Tibial artery (tissue), 4 donors: Measurements from ENCODE around the gene DHX8.

ENCODE experiments used
- DNase-seq, 2 donors: peaks; one replicate each; pipeline ENCODE4 v3.0.0-alpha.2; 2019
- H3K27ac ChIP-seq, 2 donors: fragments of 200-600 bp; sonication (generic) in 1 of 2; 1 replicate in 1 of 2; 2 replicates in 1 of 2; pipeline ENCODE4 v1.5.1; 2018 to 2019; ENCODE audit warnings: mild to moderate bottlenecking in 1 of 2
- H3K27me3 ChIP-seq, 2 donors: fragments of 200-600 bp; sonication (generic) in 1 of 2; one replicate each; pipeline versions ENCODE4 v1.5.1 to v1.6.0; 2016 to 2019
- H3K36me3 ChIP-seq, 3 donors: fragments of 200-600 bp; sonication (generic) in 2 of 3; one replicate each; pipeline ENCODE4 v1.5.1; 2016 to 2019; ENCODE audit warnings: mild to moderate bottlenecking in 2 of 3
- H3K4me1 ChIP-seq, 4 donors: fragments of 200-600 bp; sonication (generic) in 2 of 4; 1 replicate in 3 of 4; 2 replicates in 1 of 4; pipeline ENCODE4 v1.5.1; 2016 to 2019
- H3K4me3 ChIP-seq, 2 donors: fragments of 200-600 bp; sonication (generic) in 1 of 2; 1 replicate in 1 of 2; 2 replicates in 1 of 2; pipeline ENCODE4 v1.5.1; 2018 to 2019; ENCODE audit warnings: mild to moderate bottlenecking in 2 of 2
- H3K9me3 ChIP-seq, 3 donors: fragments of 200-600 bp; sonication (generic) in 1 of 3; one replicate each; pipeline ENCODE4 v1.5.1; 2016 to 2019
- intact Hi-C: fragments of 100-400 bp; cut with DNase I; formaldehyde crosslinking; loops from one replicate; pipeline ENCODE4 v1.15.0; 2023; ENCODE audit warnings: low total_unique reads
- TF ChIP-seq, protein P1 (sequence below), 2 experiments: fragments of 200-600 bp in 1 of 2; fragments of 450-650 bp in 1 of 2; IDR thresholded peaks; one replicate each; pipeline ENCODE4 v1.5.1; 2017 to 2019; ENCODE audit warnings: antibody characterized with exemption in 2 of 2, mild to moderate bottlenecking in 1 of 2, moderate library complexity in 1 of 2

The DHX8 gene

DNA sequence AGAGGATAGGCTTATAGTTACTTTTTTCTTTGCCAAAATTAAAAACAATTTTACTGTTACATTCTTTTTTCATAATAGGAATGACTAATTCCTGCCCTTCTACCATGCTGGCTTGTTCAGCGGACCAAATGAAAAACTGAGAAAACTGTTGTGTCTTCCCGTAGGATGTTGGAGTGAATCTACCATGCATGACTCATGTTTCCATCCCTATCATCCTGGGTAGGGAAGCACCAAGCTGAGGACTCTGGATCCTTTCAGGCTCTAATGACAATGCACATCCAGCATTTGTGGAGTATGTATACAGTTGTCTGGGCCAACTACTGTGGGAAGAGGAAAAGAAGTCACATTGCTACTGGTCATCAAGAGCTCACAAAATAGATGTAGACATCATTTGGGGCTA lies 41.1 kb upstream of the DHX8 start:
- Histone ChIP-seq H3K9me3 (no peaks in the 10 kb centered on the region), H3K4me1 (no peaks in the 10 kb centered on the region), H3K4me3 (no peak overlapping the region), H3K36me3 (no peaks in the 10 kb centered on the region), H3K27ac (no peak overlapping the region), H3K27me3 (no peaks in the 10 kb centered on the region)
- TF ChIP-seq, protein P1, sequence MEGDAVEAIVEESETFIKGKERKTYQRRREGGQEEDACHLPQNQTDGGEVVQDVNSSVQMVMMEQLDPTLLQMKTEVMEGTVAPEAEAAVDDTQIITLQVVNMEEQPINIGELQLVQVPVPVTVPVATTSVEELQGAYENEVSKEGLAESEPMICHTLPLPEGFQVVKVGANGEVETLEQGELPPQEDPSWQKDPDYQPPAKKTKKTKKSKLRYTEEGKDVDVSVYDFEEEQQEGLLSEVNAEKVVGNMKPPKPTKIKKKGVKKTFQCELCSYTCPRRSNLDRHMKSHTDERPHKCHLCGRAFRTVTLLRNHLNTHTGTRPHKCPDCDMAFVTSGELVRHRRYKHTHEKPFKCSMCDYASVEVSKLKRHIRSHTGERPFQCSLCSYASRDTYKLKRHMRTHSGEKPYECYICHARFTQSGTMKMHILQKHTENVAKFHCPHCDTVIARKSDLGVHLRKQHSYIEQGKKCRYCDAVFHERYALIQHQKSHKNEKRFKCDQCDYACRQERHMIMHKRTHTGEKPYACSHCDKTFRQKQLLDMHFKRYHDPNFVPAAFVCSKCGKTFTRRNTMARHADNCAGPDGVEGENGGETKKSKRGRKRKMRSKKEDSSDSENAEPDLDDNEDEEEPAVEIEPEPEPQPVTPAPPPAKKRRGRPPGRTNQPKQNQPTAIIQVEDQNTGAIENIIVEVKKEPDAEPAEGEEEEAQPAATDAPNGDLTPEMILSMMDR (IDR thresholded peaks at IDR 0.05): no peak
- DNase-seq: no peak
- intact Hi-C loops: no loop called here

DNA sequence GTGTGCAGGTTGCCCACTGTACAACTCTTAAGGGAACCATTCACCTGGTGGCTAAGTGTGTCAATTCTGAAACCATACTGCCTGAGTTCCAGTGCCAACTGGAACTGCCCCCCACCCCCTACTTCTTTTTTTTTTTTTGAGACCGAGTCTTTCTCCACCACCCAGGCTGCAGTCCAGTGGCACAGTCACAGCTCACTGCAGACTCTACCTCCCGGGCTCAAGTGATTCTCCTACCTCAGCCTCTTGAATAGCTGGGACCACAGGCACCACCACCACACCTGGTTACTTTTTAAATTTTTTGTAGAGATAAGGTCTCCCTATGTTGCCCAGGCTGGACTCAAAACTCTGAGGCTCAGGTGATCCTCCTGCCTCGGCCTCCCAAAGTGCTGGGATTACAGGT lies 40.4 kb upstream of the DHX8 start:
- Histone ChIP-seq H3K27me3 (no peaks in the 10 kb centered on the region), H3K36me3 (no peaks in the 10 kb centered on the region), H3K27ac (no peak overlapping the region), H3K4me1 (no peaks in the 10 kb centered on the region), H3K4me3 (no peak overlapping the region), H3K9me3 (no peaks in the 10 kb centered on the region)
- intact Hi-C loops: no loop called here
- DNase-seq: no peak
- TF ChIP-seq, protein P1 (IDR thresholded peaks at IDR 0.05): no peak

DNA sequence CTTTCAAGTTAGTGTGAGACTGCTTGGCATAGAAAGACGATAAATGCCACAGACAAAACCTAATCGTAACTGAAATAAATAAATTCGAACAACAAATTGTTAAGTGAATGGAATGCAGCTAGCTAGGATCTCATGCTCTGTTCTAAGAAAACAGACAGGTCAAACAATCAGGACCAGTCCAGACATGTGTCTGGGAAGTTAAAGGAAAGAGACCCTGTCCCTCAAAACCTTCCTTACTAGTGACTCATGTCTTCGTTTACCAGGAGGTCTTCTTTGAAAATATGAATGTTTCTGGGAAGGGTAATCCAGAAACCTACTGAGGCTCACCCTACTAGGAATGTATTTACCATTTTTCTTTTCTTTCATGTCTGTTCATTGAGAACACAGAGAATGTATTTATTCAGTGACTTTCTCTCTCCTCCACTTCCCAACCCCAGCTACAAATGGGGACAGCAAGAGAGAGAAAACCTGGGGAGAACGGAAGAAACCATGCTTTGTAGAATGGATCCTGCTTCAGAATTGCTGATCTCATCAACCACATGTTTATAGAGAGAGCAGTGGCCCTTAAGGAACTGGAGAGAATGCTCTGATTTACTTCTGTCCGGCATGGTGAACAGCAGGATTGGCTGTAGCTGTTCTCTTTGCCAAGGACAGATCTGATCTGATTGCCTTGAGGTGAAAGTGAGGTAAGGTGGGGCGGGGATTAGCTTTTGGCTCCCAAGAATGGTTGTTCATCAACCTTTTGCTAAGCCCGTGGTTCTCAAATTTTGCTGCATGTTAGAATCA lies 39.4 kb upstream of the DHX8 start:
- no peak overlapping the region for H3K4me3 ChIP-seq
- TF ChIP-seq, protein P1 (IDR thresholded peaks at IDR 0.05): no peak
- no peak overlapping the region for H3K27ac ChIP-seq
- peaks cover 0 to 7% (median 2%) of the 10 kb centered on the region in 4 donors for H3K4me1 ChIP-seq
- H3K36me3 ChIP-seq: no peaks in the 10 kb centered on the region
- intact Hi-C loops: no loop called here
- DNase-seq: no peak
- H3K9me3 ChIP-seq: no peaks in the 10 kb centered on the region
- no peaks in the 10 kb centered on the region for H3K27me3 ChIP-seq

DNA sequence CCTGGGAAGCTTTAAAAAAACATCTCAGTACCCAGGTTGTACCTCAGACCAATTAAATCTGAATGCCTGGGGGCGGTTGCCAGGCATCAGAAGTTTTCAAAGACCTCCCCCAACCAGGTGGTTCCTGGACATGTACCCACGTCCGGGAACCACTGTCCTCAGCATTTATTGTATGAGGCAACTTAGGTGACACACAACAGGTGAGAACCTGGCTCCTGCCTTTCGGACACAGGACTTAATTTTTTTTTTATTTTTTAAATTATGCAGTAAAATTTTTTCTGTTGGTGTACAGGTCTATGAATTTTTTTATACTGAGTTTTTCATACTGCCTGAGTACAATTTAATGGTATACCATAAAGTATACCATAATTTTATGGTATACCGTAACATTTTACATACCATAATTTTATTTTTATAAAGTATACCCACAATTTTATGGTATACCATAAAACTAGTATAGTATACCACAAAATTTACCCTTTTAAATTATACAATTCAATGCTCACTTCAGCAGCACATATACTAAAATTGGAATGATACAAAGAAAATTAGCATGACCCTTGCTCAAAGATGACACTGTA lies 38.7 kb upstream of the DHX8 start:
- DNase-seq: no peak
- H3K4me1 ChIP-seq: peaks cover 0 to 14% (median 9%) of the 10 kb centered on the region in 4 donors
- H3K27ac ChIP-seq: no peak overlapping the region
- no peak overlapping the region for H3K4me3 ChIP-seq
- intact Hi-C loops: no loop called here
- no peaks in the 10 kb centered on the region for H3K27me3 ChIP-seq
- TF ChIP-seq, protein P1 (IDR thresholded peaks at IDR 0.05): no peak
- no peaks in the 10 kb centered on the region for H3K9me3 ChIP-seq
- H3K36me3 ChIP-seq: no peaks in the 10 kb centered on the region

DNA sequence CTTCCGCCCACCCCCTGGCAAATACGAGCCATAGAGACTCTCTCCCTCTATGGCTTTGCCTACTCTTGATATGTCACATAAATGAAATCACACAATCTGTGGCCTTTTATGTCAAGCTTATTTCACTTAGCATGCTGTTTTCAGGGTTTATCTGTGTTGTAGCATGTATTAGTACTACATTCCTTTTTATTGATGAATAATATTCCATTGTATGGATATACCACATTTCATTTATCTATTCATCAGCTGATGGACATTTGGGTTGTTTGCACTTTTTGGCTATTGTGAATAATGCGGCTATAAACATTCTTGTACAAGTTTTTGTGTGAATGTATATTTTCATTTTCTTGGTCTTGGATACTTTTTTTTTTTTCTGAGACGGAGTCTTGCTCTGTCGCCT lies 37.0 kb upstream of the DHX8 start:
- H3K27ac ChIP-seq: no peak overlapping the region
- peaks cover 0 to 17% (median 11%) of the 10 kb centered on the region in 4 donors for H3K4me1 ChIP-seq
- no peak overlapping the region for H3K4me3 ChIP-seq
- DNase-seq: no peak
- H3K27me3 ChIP-seq: no peaks in the 10 kb centered on the region
- no peaks in the 10 kb centered on the region for H3K9me3 ChIP-seq
- H3K36me3 ChIP-seq: no peaks in the 10 kb centered on the region
- TF ChIP-seq, protein P1 (IDR thresholded peaks at IDR 0.05): no peak
- intact Hi-C loops: no loop called here
